ENCODE measurements around the gene AGAP2.
A peak's percentile ranks its signal among the peaks of the same experiment; 100 is the strongest.

AGAP2 gene

DNA sequence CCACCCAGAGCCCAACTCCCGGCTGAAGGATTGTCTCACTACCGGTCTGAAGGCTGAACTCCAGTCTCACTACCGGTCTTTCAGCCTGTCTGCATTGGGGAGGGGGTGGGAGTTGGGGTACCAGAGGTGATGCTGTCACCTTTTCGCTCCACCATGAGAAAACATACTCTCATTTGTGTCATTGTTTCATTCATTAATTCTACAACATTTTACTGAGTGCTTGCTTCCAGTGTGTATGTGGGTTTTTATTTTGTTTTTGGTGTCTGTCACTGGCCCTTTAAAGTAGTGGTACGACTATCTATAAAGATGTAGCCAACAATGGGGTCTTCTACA lies 14.1 kb upstream of the AGAP2 start:
- no peak for DNase-seq

DNA sequence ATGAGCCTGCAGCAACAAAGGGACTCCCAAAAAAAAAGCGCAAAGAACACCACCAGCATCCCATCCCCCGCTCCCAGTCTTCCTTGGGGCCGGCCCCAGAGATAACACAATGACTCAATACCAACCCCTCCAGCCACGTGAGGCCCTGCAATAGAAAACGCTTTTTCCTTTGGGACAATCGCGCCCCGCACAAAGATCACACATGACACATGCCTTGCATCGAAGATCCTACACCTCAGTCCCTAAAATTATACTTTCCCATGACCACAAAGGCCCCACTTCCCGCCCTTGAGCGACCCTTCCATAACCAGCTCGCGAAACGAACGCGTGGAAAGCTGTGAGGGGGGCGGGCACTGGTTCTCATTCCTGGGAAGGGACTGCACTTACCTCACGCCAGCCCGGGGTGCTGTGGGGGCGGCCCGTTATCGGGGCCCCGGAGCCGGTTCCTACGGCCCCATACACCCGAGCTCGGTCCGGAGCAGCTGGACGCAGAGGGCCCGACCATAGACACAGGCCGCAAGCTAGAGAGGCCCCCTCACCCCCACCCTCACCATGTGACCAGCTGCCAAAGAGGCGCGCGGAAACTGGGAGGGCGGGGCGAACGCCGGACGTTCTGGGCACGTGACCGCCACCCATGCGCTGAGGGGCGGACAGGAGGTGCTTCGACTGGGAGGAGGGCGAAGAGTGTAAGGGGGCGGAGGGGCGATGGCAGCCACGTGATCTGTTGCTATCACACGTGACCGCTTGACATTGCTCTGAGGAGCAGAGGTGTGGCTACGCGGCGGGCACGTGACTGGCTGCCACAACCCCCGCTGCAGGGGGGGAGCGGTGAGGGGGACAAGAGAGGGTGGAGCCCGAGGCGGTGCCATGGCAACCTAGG lies 13.5 kb upstream of the AGAP2 start, which contains the start of gene CDK4:
Gene CDK4 (minus strand): TSS at position 523 of the 880 bp plus-strand sequence. CDS start 593 bp downstream, outside the sequence.
- peak; percentile 99 for DNase-seq

DNA sequence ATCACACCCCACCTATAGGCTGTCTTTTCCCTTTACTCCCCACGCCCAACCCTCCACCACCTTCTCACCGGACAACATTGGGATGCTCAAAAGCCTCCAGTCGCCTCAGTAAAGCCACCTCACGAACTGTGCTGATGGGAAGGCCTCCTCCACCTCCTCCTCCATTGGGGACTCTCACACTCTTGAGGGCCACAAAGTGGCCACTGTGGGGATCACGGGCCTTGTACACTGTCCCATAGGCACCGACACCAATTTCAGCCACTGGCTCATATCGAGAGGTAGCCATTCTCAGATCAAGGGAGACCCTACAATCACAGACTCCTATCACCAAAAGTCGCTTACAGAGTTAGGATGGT lies 12.9 kb upstream of the AGAP2 start:
- no peak for DNase-seq

DNA sequence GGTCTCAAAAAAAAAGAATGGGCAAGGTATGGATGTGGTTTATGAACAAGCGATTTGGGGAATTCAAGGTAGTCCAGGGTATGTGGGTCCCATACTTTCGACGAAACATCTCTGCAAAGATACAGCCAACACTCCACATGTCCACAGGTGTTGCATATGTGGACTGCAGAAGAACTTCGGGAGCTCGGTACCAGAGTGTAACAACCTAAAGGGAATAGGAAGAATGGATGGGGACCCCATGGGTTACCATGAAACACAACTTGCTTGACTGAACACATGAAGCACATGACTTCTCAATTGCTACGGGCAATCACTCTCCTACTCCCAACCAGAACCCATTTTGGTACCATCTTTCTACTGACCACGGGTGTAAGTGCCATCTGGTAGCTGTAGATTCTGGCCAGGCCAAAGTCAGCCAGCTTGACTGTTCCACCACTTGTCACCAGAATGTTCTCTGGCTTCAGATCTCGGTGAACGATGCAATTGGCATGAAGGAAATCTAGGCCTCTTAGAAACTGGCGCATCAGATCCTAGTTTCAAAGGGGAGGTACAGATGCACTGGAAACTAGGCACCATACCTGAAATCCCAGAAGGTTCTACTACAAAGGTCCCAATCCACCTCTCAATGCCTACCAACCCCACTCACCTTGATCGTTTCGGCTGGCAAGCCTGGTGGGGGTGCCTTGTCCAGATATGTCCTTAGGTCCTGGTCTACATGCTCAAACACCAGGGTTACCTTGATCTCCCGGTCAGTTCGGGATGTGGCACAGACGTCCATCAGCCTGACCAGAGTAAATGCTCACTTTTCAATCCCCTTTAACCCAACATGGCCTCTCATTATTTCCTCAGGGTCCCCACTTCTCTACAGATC lies 12.3 kb upstream of the AGAP2 start:
- no peak for DNase-seq

DNA sequence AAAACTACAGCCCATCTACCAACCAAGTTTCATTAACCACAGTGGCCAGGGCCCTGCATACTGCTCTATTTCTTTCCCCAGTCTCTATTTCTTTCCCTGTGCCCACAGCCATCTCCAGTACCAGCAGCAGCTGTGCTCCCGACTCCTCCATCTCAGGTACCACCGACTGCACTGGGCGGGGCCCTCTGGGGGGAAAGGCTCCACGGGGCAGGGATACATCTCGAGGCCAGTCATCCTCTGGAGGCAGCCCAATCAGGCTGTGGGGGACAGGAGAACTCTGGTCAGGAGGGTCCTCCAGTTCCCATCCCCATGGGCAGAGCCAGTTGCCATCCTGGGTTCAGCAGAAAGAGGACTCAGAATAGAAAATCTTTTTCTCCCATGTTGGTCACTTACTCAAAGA lies 10.5 kb upstream of the AGAP2 start:
- no peak for DNase-seq

DNA sequence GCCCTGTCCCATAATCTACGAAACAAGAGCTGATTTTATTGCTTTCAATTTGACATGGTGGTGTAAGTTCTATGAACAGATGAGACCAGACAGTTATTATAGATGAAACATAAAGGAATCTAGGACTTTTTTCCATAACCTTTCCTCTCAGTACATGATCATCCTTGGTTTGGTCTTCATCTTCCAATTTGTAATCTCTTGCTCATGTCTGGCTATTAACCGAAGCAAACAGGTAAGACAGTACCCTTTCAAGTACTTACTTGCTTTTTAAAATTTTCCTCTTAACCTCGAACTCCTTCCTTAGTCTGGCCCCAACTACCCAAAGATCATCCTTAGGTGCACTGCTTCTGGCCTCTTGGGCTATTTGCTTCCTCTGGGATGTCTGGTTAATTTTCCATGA lies 7.5 kb upstream of the AGAP2 start:
- no peak for DNase-seq

DNA sequence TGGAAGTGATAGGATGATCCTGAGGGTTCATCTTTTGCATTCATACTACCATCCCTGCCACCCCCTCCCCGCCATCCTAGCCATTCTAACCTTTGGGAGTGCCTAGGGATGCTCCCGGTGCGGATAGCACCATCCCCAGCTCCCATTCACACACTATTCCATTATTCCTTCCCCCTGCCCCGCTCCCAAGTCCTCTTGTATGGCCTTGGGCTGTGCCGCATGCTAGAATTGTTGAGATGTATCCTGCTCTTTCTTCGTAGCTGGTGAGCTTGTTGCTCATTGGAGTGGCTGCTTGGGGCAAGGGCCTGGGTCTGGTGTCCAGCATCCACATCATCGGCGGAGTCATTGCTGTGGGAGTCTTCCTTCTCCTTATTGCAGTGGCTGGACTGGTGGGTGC lies 6.9 kb upstream of the AGAP2 start:
- no peak for DNase-seq

DNA sequence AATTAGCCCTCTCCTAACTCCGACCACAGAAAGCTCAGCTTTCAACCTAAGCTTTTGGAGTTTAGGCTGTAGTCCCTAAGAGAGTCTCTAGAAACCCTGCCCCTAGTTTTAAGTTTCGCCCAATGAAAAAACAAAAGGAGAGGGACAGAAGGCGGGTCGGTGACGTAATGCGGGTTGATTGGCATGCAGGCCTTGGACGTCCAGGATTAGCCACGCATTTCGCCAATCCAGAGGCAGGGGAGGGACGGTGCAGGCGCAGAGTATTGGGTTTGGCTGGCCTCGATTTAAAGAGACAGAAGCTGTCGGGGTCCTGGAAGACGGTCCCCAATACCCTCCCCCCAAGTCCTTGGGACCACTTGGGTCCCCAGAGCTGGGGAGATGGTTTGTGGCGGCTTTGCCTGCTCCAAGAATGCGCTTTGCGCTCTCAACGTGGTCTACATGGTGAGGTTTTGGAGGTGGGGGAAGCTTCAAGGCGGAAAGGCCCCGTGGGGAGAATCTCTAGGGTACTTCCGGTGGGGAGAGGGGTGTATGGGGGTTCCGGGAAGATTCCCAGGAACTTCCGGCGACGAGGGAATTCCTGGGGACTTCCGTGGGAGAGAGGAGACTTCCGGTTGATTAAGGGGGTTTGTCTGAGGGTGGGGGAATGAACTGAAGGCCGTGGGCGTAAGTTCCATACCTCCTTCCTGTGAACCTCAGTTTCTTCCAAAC lies 6.4 kb upstream of the AGAP2 start, which contains the start of gene TSPAN31:
Gene TSPAN31 (plus strand): TSS at position 263 of the 708 bp plus-strand sequence. CDS start 116 bp downstream, at position 379.
- peak; percentile 96 for DNase-seq

DNA sequence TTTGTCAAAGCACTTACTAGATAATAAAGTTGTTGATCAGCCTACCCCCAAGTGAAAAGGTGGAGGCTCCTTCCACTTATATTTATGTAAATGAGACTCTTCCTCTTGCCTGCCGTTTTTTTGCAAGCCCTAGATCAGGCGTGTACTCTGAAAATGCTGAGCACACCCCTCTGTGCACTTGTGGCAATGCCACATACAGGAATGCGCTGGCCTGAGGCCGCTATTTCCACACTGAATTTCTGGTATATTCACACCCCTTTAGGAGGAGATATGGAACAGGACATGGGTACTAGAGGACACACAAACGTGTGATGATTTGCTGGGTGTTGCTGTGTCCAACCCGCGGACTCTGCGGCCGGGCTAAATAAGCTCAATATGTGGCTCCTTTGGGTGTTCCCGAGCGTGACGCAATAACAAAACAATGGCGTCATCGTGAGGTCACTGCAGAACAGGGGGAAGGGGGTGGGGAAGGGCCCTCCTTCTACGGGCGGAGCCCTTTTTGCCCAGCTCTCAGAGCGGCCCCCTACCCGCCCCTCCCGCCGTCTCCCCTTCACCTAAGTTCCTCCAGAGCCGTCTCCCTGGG lies 5.7 kb upstream of the AGAP2 start:
- peak; percentile 92 for DNase-seq

DNA sequence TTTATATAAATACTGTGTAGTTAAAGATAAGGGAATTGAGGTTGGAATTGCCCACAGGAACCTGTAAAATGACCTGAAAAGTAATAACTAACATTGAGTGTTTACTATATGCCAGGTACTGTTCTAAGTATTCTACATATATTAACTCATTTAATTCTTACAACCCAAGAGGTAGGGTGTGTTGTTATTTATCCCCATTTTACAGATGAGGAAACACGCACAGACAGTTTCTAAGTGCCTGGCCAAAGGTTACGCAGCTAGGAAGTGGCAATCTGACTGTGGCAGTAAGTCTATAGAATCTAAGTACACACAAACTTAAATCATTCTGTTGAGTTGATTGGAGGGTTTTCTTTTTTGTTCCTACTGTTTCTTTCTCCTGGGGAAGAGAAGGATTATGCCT lies 5.2 kb upstream of the AGAP2 start:
- DNase-seq: no peak

DNA sequence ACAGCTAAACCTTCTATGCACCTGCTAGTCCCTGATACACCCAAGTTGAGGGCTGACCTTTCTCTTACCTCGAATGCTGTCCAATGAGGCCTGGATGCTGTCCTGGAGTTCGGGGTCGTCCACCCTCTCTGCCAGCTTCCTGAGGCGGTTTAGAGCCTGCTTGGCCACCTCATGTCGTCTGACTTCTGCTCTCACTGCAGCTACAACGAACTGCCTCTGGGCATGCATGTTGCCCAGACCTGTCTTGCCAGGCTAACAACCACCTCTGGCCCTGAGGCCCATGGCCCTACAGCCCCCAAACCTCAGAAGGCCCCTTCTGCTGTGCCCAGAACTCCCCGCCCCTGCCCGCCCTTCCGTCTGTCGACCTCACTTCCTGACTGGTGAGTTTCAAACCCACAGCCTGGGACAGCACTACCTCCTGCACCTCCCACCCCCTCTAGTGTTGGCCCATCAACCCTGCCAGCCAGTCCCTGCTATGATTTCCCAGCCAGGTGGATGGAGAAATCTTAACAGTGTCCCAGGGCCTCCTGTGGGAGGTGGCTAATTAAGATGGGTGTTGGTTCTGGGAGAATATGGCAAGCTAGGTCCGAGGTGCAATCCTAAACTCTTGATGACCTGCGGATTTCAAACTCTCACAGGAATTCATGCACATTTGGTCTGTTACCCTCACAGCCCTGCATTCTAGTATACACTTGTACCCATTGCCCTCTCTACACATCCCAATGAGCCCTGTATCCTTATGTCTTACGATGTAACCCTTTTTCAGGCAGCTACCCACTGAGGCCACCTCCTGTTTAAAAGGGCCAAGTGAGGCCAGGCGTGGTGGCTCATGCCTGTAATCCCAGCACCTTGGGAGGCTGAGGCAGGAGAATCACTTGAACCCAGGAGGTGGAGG lies 3.5 kb upstream of the AGAP2 start:
- no peak for DNase-seq

DNA sequence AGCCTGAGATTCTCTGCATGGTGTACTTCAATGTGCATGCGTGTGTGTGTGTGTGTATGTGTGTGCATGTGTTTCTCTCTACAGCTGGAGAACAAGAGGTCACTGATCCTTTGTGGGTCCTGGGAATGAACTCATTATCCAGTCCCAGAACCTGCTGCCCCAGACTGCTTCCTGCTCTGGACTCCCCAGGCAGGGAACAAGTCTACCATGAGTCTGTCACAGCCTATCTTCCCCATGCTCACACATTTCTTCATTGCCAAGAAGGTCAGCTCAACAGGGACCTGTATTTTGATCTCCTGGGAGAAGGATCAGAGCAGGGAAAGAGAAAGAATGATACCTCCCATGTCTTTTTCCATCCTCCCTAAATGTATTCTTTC lies 2.9 kb upstream of the AGAP2 start:
- no peak for DNase-seq

DNA sequence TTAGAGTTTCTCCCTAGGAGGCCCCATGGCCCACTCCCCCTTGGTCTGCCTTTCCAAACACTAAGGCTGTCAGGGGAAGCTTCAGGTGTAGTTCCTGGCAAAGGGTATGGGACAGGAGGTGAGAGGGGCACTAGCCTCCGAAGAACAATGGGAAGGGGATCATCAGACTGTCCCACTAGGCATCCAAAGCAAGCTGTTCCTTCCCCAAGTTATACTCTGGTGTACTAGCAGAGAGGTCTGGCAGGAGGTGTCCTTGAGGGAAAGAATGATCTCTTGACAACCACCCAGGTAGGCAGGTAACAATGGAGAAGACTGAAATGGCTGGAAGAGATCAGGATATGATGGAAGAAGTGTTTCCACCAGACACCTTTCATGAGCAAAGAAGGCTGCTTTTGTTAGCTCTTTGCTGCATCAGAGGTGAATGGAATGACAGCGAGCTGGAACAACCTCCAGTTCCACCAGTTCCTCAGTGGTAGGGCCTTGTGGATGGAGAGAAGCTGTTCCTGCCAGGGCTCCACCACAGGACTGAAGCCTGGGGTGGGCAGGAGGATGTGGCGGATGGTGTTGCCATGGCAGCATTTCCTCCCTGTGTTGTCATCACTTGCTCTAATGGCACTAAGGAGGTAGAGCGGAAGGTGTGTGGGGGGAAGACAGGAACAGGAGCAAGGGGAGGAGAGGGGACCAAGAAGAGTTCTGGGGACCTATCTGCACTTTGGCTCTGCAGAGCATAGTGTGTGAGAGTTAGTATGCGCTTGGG lies 2.3 kb upstream of the AGAP2 start:
- no peak for DNase-seq

DNA sequence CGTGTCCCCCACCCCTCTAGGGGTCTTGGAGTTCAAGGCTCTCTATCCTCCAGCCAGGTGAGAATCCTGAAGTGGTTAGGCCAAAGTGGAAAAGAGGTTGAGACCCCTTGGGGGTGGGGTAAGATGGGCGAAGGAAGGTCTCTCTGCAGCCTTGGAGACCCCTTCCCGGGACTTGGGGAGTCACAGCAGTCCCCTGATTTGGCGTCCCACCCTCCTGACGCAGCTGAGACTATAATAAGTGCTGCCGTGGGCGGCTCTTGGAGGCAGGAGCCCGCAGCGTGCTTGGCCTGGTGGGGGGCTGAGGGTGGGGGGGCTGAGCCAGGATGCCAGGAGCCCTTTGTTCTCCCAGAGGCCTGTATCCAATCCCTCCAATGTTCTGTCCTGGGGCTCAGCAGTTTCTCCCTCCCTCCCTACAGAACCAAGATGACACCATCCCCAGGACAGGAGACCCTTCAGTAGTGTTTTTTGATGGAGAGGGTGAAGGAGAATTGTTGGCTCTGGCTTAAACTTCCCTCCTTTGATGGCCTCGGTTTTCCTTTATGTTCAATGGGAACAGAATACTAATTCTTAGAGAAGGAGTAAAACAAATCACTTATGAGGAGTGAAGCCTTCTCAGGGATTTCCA lies 1.5 kb upstream of the AGAP2 start:
- no peak for DNase-seq

DNA sequence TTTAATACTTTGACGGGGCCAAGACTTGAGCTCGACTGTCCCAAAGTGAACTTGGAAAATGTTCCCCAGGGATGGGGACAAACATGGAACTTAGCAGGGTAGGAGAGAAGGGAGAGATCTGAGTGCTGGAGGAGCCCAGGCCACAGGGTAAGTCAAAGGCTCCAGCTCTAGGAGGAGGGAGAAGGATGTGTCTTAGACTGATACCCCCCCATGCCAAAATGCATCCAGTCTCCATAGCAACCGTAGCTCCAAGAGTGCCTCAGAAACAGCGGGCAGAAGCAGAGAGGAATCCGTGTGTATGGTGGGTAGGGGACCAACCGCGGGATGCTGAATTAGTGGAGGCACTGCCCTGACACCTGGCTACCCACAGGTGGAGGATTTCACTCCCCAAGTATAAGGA lies 845 bp upstream of the AGAP2 start:
- DNase-seq: no peak

DNA sequence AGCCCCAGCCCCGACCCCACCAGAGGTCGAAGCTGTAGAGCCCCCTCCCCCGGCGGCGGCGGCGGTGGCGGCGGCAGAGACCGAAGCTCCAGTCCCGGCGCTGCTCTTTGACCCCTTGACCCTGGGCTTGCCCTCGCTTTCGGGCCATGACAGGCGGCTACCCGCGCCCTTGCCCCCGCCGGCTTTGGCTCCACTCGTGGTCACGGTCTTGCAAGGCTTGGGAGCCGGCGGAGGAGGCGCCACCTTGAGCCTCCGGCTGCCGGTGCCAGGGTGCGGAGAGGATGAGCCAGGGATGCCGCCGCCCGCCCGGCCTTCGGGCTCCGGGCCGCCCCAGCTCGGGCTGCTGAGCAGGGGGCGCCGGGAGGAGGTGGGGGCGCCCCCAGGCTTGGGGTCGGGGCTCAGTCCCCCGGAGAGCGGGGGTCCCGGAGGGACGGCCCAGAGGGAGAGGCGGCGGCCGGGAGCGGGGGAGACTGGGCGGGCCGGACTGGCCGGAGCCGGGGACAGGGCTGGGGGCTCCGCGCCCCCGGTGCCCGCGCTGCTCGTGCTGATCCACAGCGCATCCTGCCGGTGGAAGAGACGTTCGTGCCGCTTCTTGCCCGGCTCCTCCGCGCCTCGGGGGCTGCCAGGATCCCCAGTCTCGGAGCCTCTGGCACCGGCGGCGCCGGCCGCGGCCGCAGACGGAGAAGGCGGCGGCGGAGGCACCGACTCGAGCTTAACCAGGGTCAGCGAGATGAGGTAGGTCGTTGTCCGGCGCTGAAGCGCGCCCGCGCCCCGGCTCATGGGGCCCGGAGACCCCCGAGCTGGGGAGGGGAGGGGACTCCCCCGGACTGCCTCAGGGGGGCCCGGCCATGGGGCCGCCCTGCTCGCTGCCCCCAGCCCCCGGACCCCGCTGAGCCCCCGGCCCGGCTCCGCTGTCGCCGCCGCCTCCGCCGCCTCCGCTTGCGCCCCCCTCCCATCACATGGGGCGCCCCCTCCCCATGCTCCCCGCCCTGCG lies 778 bp downstream of the AGAP2 start:
- DNase-seq: no peak

DNA sequence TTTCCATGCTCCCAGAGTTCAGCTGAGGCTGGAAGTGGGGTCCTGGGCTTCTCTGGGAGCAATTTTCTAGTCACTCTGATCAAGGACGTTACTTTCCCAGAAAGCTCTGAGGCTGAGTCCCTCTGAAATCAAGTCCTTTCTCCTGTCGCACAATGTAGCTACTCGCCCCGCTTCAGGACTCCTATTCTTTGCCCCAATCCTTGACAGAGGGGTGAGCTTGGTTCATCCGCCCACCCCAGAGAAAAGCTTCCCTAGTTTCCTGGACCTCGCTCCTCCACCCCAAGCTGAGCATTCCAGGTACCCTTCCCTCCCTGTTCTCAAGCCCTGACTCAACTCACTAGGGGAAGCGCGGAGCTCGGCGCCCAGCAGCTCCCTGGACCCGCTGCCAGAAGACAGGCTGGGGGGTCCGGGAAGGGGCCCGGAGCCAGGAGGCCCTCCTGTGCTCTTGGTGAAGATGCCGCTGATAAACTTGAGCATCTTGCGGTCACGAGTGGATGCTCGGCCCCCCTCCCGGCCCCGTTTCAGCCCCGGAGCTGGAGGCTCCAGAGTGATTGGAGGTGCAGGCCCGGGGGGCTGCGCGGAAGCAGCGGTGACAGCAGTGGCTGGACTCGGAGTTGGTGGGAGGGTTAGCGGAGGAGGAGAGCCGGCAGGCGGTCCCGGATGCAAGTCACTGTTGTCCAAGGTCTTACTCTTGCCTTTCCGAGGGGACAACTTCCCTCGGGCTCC lies 1.6 kb downstream of the AGAP2 start:
- no peak for DNase-seq

DNA sequence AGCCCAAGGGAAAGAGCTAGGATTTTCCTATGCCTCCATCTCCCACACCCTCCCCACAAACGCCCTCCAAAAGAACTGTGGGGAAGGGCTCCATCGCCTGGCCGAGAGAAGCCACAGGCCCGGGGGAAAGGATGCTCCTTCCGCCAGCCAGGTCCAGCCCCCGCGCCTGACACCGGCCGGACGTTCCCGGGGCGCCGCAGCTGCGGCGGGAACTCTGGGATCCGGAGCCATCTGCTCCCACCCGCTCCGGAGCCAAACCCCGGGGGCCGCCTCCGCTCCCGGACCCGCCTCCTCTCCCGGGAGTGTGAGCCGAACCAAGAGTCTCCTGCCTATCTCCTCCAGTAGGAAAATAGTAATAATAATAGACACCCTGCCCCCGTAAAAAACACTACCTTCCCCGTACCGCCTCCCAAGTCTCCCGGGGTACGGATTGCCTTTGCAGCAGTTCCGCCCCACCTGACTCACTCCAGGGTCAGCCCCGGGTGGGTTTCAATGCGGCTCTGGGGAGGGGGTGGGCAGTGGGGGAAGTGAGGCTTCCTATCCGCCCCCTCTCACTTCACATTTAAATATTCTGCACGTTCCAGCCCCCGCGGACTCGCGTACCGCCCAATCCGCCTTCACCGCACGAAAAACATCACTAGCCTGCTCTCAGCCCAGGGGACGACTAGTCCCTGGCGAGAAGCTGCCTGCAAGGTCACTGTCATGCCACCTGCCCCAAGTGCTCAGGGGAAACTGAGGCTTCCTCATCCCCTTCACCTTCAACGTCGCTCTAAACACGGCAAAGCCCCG lies 2.4 kb downstream of the AGAP2 start:
- DNase-seq: peak; percentile 50
